HEK293 (cell line): Measurements from ENCODE around the gene MUC5B.

Experiments
- CTCF ChIA-PET: fragments of 350-600 bp; formaldehyde crosslinking; extraction: SDS; loops from one replicate; lab custom pipeline; 2021; ENCODE audit warnings: antibody characterized with exemption; lab: Yijun Ruan, JAX
- POLR2A ChIA-PET: fragments of 300-600 bp; formaldehyde crosslinking; extraction: SDS; loops from one replicate; lab custom pipeline; 2020; ENCODE audit warnings: antibody characterized with exemption, inconsistent platforms; lab: Yijun Ruan, JAX
- H3K27ac ChIP-seq: fragments of 200-500 bp; sonication (Bioruptor generic); 2 replicates; pipeline ENCODE4 v1.5.1; 2014; ENCODE audit warnings: low read depth, low read length, control low read depth, inconsistent platforms; ENCODE audit errors: extremely low read depth
- H3K36me3 ChIP-seq, 2 experiments: fragments of 200-500 bp in 1 of 2; sonication (Bioruptor generic) in 1 of 2; 1 replicate in 1 of 2; 2 replicates in 1 of 2; pipeline ENCODE4 v1.5.1; 2014 to 2017; ENCODE audit warnings: inconsistent platforms in 2 of 2, low read length in 2 of 2; ENCODE audit not compliant: control insufficient read depth in 2 of 2, insufficient read depth in 1 of 2
- H3K4me1 ChIP-seq: fragments of 200-500 bp; sonication (Bioruptor generic); 2 replicates; pipeline ENCODE4 v1.5.1; 2014; ENCODE audit warnings: mild to moderate bottlenecking, low read length, inconsistent platforms; ENCODE audit not compliant: control insufficient read depth, insufficient read depth
- H3K4me3 ChIP-seq: 2 replicates; pipeline ENCODE4 v1.5.1; 2011; ENCODE audit warnings: low read depth, mild to moderate bottlenecking, control low read depth, low read length, moderate library complexity
- H3K9me3 ChIP-seq: fragments of 200-500 bp; sonication (Bioruptor generic); 2 replicates; pipeline ENCODE4 v1.5.1; 2014; ENCODE audit warnings: low read depth, low read length, inconsistent platforms; ENCODE audit not compliant: control insufficient read depth, insufficient read depth
- GLIS1 ChIP-seq: fragments of 450-650 bp; formaldehyde crosslinking; IDR thresholded peaks from 2 replicates; pipeline ENCODE4 v1.5.1; 2016; ENCODE audit warnings: missing biosample characterization, missing genetic modification characterization
- KLF9 ChIP-seq: fragments of 450-650 bp; formaldehyde crosslinking; IDR thresholded peaks from 2 replicates; pipeline ENCODE4 v1.5.1; 2016; ENCODE audit warnings: missing biosample characterization, missing genetic modification characterization, low read depth
- MZF1 ChIP-seq: fragments of 450-650 bp; formaldehyde crosslinking; IDR thresholded peaks from 2 replicates; pipeline ENCODE4 v1.5.1; 2017; ENCODE audit warnings: missing biosample characterization, missing genetic modification characterization, borderline replicate concordance
- OVOL3 ChIP-seq: fragments of 450-650 bp; formaldehyde crosslinking; IDR thresholded peaks from 2 replicates; pipeline ENCODE4 v1.5.1; 2016; ENCODE audit warnings: missing biosample characterization, missing genetic modification characterization
- WT1 ChIP-seq: fragments of 450-650 bp; formaldehyde crosslinking; IDR thresholded peaks from 2 replicates; pipeline ENCODE4 v1.5.1; 2016; ENCODE audit warnings: missing biosample characterization, missing genetic modification characterization
- ZBTB1 ChIP-seq: fragments of 450-650 bp; formaldehyde crosslinking; IDR thresholded peaks from 2 replicates; pipeline ENCODE4 v1.5.1; 2016; ENCODE audit warnings: missing biosample characterization, missing genetic modification characterization
- ZNF121 ChIP-seq: fragments of 450-650 bp; formaldehyde crosslinking; IDR thresholded peaks from 2 replicates; pipeline ENCODE4 v1.5.1; 2016; ENCODE audit warnings: missing biosample characterization, missing genetic modification characterization
- ZNF155 ChIP-seq: fragments of 450-650 bp; formaldehyde crosslinking; IDR thresholded peaks from 2 replicates; pipeline ENCODE4 v1.5.1; 2016; ENCODE audit warnings: missing biosample characterization, missing genetic modification characterization
- ZNF157 ChIP-seq: fragments of 450-650 bp; formaldehyde crosslinking; IDR thresholded peaks from 2 replicates; pipeline ENCODE4 v1.5.1; 2016; ENCODE audit warnings: missing biosample characterization, missing genetic modification characterization
- ZNF23 ChIP-seq: fragments of 450-650 bp; formaldehyde crosslinking; IDR thresholded peaks from 2 replicates; pipeline ENCODE4 v1.5.1; 2016; ENCODE audit warnings: missing biosample characterization, missing genetic modification characterization, borderline replicate concordance
- ZNF248 ChIP-seq: fragments of 450-650 bp; formaldehyde crosslinking; IDR thresholded peaks from 2 replicates; pipeline ENCODE4 v1.5.1; 2017; ENCODE audit warnings: missing biosample characterization, missing genetic modification characterization
- ZNF266 ChIP-seq: fragments of 450-650 bp; formaldehyde crosslinking; IDR thresholded peaks from 2 replicates; pipeline ENCODE4 v1.5.1; 2016; ENCODE audit warnings: missing biosample characterization, missing genetic modification characterization, low read depth
- ZNF341 ChIP-seq: fragments of 450-650 bp; formaldehyde crosslinking; IDR thresholded peaks from 2 replicates; pipeline ENCODE4; 2016; ENCODE audit warnings: low read depth, missing biosample characterization, missing genetic modification characterization
- ZNF366 ChIP-seq: fragments of 450-650 bp; formaldehyde crosslinking; conservative IDR thresholded peaks from 2 replicates; pipeline ENCODE4 v1.5.1; 2016; ENCODE audit warnings: missing biosample characterization, missing genetic modification characterization
- ZNF391 ChIP-seq: fragments of 450-650 bp; formaldehyde crosslinking; IDR thresholded peaks from 2 replicates; pipeline ENCODE4 v1.5.1; 2016; ENCODE audit warnings: low read depth, missing biosample characterization, missing genetic modification characterization, borderline replicate concordance
- ZNF398 ChIP-seq: fragments of 450-650 bp; formaldehyde crosslinking; IDR thresholded peaks from 2 replicates; pipeline ENCODE4 v1.5.1; 2017; ENCODE audit warnings: missing biosample characterization, missing genetic modification characterization
- ZNF513 ChIP-seq: fragments of 450-650 bp; IDR thresholded peaks from 2 replicates; pipeline ENCODE4 v1.5.1; 2018; ENCODE audit warnings: missing biosample characterization, missing genetic modification characterization
- ZNF600 ChIP-seq: fragments of 450-650 bp; formaldehyde crosslinking; IDR thresholded peaks from 2 replicates; pipeline ENCODE4 v1.5.1; 2016; ENCODE audit warnings: missing biosample characterization, missing genetic modification characterization
- ZNF658 ChIP-seq: fragments of 450-650 bp; formaldehyde crosslinking; IDR thresholded peaks from 2 replicates; pipeline ENCODE4; 2016; ENCODE audit warnings: missing biosample characterization, missing genetic modification characterization
- TF ChIP-seq, protein P1 (sequence below): fragments of 450-650 bp; formaldehyde crosslinking; IDR thresholded peaks from 2 replicates; pipeline ENCODE4 v1.5.1; 2016; ENCODE audit warnings: missing biosample characterization, missing genetic modification characterization
- TF ChIP-seq, protein P2 (sequence below): sonication (generic); formaldehyde crosslinking; IDR thresholded peaks from 2 replicates; pipeline ENCODE4 v1.8.1; 2022; ENCODE audit warnings: mild to moderate bottlenecking, moderate library complexity, missing genetic modification reagents
- TF ChIP-seq, protein P3 (sequence below): fragments of 450-650 bp; formaldehyde crosslinking; conservative IDR thresholded peaks from 2 replicates; pipeline ENCODE4 v1.5.1; 2016; ENCODE audit warnings: low read depth, missing biosample characterization, missing genetic modification characterization

MUC5B gene

DNA sequence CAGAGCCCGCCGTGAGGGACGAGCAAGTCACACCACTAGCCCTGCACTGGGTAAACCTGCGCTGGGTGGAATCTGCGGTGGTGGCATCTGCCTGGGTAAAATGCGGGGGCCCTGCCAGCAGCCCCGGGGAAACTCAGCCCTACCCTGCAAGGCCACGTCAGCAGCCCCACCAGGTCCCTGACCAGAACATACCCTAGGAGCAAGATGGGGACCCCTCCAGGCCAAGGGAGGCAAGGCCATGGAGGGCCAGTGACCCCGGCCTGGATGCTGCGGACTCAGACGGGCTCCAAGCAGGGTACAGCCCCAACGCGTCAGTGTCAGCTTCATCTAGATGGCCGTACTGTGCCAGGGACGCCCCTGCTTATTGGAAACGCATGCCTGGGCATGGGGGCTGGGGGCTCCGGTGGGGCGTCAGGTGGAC lies 60.2 kb downstream of the MUC5B start:
- TF ChIP-seq ZNF366 (tag by site-specific recombination) (no peak), ZNF155 (no peak), ZNF248 (tag by site-specific recombination) (no peak), ZNF513 (tag by site-specific recombination) (no peak), ZNF121 (tag by site-specific recombination) (no peak), MZF1 (no peak), KLF9 (tag by site-specific recombination) (no peak)
- TF ChIP-seq, protein P1, sequence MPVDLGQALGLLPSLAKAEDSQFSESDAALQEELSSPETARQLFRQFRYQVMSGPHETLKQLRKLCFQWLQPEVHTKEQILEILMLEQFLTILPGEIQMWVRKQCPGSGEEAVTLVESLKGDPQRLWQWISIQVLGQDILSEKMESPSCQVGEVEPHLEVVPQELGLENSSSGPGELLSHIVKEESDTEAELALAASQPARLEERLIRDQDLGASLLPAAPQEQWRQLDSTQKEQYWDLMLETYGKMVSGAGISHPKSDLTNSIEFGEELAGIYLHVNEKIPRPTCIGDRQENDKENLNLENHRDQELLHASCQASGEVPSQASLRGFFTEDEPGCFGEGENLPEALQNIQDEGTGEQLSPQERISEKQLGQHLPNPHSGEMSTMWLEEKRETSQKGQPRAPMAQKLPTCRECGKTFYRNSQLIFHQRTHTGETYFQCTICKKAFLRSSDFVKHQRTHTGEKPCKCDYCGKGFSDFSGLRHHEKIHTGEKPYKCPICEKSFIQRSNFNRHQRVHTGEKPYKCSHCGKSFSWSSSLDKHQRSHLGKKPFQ (tag by site-specific recombination): no peak
- TF ChIP-seq, protein P2, sequence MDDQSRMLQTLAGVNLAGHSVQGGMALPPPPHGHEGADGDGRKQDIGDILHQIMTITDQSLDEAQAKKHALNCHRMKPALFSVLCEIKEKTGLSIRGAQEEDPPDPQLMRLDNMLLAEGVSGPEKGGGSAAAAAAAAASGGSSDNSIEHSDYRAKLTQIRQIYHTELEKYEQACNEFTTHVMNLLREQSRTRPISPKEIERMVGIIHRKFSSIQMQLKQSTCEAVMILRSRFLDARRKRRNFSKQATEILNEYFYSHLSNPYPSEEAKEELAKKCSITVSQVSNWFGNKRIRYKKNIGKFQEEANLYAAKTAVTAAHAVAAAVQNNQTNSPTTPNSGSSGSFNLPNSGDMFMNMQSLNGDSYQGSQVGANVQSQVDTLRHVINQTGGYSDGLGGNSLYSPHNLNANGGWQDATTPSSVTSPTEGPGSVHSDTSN (CRISPR knock-in tag): no peak
- Histone ChIP-seq H3K9me3 (no peaks in the 10 kb centered on the region), H3K27ac (no peak overlapping the region), H3K36me3 (peaks cover 0 to 83% of the 10 kb centered on the region in 2 experiments; a peak in 1 of 3 replicates), H3K4me1 (no peaks in the 10 kb centered on the region), H3K4me3 (no peak overlapping the region)
- POLR2A ChIA-PET: no interaction called here
- CTCF ChIA-PET: no interaction called here

- POLR2A ChIA-PET: no interaction called here
- CTCF ChIA-PET: no interaction called here
- Histone ChIP-seq H3K4me3 (no peak overlapping the region), H3K4me1 (no peaks in the 10 kb centered on the region), H3K9me3 (no peaks in the 10 kb centered on the region), H3K27ac (no peak overlapping the region), H3K36me3 (peaks cover 0 to 83% of the 10 kb centered on the region in 2 experiments; a peak in 1 of 3 replicates)
- TF ChIP-seq ZNF341 (tag by site-specific recombination) (peak; percentile 46; the same call in 1 of the 2 replicates), OVOL3 (tag by site-specific recombination) (no peak), GLIS1 (tag by site-specific recombination) (peak; percentile 57)
These were observed 61.0 kb downstream of the MUC5B start for GRCh38 chr11:1283906-1284305.

- ChIA-PET CTCF (no interaction called here), POLR2A (no interaction called here)
- no peaks in the 10 kb centered on the region for H3K9me3 ChIP-seq
- no peak overlapping the region for H3K4me3 ChIP-seq
- H3K4me1 ChIP-seq: no peaks in the 10 kb centered on the region
- no peak overlapping the region for H3K27ac ChIP-seq
- peaks cover 0 to 83% of the 10 kb centered on the region in 2 experiments; a peak in 1 of 3 replicates for H3K36me3 ChIP-seq
- no peak for TF ChIP-seq ZBTB1 (tag by site-specific recombination)
- no peak for TF ChIP-seq WT1 (tag by site-specific recombination)
- no peak for TF ChIP-seq ZNF658 (tag by site-specific recombination)
- TF ChIP-seq, protein P3, sequence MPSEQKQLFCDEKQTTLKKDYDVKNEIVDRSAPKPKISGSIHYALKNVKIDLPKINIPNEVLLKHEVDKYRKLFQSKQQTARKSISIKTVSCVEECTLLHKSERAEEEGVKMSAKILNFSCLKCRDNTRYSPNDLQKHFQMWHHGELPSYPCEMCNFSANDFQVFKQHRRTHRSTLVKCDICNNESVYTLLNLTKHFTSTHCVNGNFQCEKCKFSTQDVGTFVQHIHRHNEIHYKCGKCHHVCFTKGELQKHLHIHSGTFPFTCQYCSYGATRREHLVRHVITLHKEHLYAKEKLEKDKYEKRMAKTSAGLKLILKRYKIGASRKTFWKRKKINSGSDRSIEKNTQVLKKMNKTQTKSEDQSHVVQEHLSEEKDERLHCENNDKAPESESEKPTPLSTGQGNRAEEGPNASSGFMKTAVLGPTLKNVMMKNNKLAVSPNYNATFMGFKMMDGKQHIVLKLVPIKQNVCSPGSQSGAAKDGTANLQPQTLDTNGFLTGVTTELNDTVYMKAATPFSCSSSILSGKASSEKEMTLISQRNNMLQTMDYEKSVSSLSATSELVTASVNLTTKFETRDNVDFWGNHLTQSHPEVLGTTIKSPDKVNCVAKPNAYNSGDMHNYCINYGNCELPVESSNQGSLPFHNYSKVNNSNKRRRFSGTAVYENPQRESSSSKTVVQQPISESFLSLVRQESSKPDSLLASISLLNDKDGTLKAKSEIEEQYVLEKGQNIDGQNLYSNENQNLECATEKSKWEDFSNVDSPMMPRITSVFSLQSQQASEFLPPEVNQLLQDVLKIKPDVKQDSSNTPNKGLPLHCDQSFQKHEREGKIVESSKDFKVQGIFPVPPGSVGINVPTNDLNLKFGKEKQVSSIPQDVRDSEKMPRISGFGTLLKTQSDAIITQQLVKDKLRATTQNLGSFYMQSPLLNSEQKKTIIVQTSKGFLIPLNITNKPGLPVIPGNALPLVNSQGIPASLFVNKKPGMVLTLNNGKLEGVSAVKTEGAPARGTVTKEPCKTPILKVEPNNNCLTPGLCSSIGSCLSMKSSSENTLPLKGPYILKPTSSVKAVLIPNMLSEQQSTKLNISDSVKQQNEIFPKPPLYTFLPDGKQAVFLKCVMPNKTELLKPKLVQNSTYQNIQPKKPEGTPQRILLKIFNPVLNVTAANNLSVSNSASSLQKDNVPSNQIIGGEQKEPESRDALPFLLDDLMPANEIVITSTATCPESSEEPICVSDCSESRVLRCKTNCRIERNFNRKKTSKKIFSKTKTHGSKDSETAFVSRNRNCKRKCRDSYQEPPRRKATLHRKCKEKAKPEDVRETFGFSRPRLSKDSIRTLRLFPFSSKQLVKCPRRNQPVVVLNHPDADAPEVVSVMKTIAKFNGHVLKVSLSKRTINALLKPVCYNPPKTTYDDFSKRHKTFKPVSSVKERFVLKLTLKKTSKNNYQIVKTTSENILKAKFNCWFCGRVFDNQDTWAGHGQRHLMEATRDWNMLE (tag by site-specific recombination): no peak
- no peak for TF ChIP-seq ZNF23 (tag by site-specific recombination)
- TF ChIP-seq ZNF600 (tag by site-specific recombination): no peak
- TF ChIP-seq ZNF157: no peak
- TF ChIP-seq ZNF266 (tag by site-specific recombination): no peak
- TF ChIP-seq ZNF391 (tag by site-specific recombination): no peak
- no peak for TF ChIP-seq ZNF398
These were observed 62.5 kb downstream of the MUC5B start for GRCh38 chr11:1285316-1285744.
